Measurements from ENCODE around the gene EIF4G1. TPM values are rescaled to one million over a fixed set of nuclear protein-coding genes. Genes with fewer than 3 reads are reported as not detected.
A peak's percentile ranks its signal among the peaks of the same experiment; 100 is the strongest.

The EIF4G1 gene
- total RNA-seq, 1 donor from 2014 or later, result 88.0 TPM

- DNase-seq (ENCODE audit: low spot score in 2 of 2), result no peak
- FAIRE-seq, result no peak
Observed at GRCh38 chr3:184347321-184348056, 33.1 kb downstream of the EIF4G1 start.

GRCh38 chr3:184348057-184348382 is 33.6 kb downstream of the EIF4G1 start:
- FAIRE-seq (no peak), DNase-seq (ENCODE audit: low spot score in 2 of 2) (no peak)

DNA sequence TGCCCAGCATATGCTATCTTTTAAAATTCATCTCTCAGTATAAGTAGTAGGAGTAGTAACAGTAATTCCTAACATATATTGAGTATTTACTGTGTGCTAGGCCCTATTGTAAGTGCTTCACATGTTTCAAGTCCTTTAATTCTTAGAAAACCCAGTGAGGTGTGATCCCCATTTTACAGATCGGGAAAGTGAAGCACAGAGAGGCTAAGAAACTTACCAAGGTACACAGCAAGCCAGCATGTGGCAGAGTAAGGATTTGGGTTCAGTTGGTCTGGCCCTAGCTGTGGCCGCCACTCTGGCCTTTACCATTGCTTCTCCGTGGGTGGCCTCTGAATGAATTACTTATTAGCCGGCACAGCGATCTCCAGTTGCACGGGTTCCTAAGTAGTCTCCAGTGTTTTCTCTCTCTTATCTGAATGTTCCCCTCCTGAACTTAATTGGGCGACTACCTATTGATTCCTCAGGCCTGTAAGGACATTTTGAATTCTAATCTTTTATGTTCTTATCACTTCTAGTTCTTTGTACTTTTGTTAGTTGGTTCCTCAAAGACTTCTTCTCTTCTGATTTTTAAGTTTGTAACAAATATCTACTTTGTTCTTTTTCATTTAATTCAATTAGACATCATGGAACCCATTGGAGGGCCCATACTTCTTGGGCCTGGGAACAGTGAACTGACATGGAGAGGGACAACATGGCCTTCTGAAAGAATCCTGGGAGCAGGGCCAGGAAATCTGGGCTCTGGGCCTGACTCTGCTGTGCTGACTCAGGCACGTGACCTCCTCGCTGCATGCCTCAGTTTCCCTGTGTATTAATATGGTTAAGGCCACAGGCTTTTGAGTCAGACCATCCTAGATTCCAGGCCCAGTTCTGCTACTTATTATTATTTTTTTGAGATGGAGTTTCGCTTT is 35.4 kb downstream of the EIF4G1 start:
- FAIRE-seq (no peak), DNase-seq (ENCODE audit: low spot score in 2 of 2) (peak in 1 of 2 donors; percentile 62)

- DNase-seq (ENCODE audit: low spot score in 2 of 2), result no peak
- FAIRE-seq, result no peak
Observed at GRCh38 chr3:184350618-184351017, 36.2 kb downstream of the EIF4G1 start.

DNA sequence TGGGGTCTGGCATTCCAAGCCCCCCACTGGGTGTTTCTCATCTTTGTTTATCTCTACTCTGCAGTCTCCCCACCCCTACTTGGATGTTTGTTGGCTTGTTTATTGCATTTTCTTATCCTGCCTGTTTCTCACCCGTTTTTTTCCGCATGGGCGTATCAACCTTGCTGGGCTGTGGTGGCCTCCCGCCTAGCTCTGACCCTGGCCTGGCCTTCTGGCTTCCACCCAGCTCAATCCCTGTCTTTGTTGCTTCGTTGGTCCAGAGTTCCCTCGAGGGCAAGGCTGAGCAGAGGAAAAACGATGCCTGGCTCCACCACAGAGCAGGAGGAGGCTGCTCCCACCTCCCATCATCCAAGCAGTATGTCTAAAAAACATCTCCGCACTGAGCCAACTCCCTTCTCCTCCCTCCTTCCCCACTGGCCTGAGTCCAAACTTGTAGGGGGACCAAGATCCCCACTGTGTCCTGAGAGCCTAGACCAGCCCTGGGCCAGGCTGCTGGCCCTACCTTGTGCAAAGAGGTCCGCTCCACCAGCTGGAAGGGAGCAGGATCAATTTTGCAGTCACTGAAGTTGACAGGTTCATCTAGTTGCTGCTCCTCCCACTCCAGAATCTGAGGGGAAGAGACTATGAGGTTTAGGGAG is 37.2 kb downstream of the EIF4G1 start:
- no peak for FAIRE-seq
- DNase-seq (ENCODE audit: low spot score in 2 of 2), result no peak

DNA sequence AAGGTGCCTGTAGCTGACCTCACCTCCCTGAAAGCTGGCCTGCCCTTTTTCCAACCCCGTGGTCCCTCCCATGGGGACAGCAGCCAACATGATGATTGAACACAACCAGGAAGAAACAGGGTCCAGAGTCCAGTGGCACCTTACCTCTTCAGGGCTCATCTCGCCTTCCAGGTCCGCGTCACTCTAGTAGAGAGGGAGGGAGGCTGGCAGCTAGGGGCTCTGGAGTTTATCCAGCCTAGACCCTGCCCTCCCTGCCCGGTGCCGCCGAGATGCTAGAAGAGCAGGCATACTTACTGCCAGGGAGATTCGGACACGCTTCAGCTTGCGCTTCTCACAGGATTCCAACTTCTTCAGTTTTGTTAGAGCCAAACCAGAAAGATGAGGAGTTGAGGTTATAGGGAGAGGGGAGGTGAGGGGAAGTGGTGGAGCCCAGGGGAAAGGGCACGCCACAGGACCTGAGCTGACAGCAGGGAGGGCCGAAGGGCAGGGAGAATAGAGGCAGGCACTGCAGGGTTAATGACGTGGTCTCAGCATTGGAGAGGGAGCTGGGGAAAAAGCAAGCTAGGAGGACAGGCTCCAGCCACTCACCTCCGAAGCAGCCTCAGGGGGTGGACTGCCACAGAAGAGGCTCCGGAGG is 37.9 kb downstream of the EIF4G1 start:
- FAIRE-seq, result no peak
- no peak for DNase-seq (ENCODE audit: low spot score in 2 of 2)

DNA sequence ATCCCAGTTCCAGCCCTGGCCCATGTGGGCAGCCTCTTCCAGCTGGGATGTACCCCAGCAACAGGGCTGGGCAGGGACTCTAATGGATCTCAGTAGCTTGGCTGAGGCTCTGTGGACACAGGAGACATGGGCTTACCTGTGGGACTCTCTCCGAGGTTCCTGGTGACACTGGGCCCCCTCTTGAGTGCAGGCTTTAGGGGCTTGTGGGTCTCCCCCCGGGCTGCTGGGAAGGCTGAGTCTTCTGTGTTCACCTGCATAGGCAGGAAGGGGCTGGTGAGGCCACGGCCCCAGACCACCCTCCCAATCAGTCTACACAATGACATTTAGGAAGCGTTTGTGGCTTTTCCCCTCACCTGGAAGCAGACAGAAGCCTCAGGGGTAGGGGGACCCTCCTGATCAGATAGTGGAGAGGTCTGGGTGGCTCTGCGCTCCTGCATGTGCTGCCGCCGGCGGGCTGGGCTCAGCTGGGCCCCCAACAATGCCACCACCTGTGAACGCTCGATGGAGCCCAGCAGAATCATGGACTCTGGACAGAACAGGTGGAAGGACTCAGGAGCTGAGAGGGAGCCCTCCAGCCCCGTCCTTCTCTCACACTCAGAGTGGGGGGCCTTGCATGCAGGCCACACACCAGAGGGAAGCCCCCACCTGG is 38.6 kb downstream of the EIF4G1 start:
- no peak for FAIRE-seq

DNA sequence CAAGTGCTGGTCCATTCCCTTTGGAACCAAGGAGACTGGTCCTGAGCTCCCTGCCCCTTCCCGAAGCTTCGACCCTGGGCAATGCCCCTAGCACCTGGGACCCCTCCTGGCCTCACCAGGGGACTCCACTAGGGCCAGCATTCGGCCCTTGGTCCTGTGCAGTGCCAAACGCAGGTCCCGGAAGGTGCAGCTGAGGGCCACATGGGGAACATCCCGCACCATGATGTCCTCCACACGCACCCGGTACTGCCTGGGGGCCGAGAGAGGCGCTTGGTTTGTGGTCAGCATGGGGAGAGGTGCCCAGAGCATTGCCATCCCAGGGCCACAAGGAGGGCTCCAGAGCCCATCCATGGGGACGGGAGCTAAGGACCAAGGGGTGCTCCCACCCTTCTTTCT is 39.1 kb downstream of the EIF4G1 start:
- FAIRE-seq, result no peak
- DNase-seq (ENCODE audit: low spot score in 2 of 2), result no peak

More for the DNA sequence above, 38.6 kb downstream of the EIF4G1 start:
- no peak for DNase-seq (ENCODE audit: low spot score in 2 of 2)

DNA sequence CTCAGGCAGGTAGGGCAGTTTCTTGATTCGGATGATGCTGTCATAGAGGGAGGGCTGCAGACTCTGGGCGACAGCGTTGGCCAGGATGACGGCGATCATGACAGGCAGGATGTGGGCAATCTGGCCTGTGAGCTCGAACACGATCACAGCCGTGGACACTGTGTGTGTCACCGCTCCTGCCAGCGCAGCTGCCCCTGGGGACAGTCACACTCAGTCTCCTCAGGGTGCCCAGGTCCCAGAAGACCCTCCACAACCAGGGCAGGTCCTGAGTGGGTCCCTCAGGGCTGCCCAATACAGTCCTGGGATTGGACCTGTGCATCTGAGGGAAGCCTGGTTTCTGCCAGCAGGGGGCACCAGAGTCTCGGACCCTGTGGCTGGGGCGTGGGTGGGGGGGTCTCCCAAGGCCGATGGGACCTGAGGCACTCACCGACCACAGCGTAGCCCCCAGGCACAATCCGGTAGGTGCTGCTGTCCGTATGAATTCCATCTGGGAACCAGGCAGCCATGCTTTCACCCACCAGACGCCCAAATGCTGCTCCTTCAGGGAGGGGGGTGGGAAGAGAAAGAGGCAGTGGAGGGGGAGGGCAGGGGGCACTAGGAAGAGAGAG is 39.8 kb downstream of the EIF4G1 start:
- DNase-seq (ENCODE audit: low spot score in 2 of 2), result no peak
- no peak for FAIRE-seq

DNA sequence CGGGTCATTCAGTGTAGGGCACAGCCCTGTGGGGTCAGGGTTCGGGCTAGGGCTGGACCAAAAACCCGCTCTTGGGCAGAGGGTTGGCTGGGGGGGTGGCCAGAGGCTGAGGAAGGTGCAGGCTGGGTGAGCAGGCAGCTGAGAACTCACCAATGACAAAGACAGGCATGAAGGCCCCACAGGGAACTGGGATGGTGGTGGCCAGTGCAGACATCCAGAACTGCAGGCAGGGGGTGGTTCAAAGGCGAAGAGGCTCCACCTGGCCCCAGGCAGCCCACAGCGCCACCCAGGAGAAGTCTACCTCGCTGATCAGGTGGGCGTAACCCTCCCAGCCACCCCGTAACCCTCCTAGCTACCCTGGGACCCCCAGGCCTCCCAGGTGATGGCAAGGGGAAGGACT is 40.3 kb downstream of the EIF4G1 start:
- DNase-seq (ENCODE audit: low spot score in 2 of 2) (no peak), FAIRE-seq (no peak)

GRCh38 chr3:184355261-184356040 is 41.0 kb downstream of the EIF4G1 start:
- FAIRE-seq (no peak), DNase-seq (ENCODE audit: low spot score in 2 of 2) (no peak)

- FAIRE-seq, result no peak
- no peak for DNase-seq (ENCODE audit: low spot score in 2 of 2)
Observed at GRCh38 chr3:184357248-184358123, 43.1 kb downstream of the EIF4G1 start.

DNA sequence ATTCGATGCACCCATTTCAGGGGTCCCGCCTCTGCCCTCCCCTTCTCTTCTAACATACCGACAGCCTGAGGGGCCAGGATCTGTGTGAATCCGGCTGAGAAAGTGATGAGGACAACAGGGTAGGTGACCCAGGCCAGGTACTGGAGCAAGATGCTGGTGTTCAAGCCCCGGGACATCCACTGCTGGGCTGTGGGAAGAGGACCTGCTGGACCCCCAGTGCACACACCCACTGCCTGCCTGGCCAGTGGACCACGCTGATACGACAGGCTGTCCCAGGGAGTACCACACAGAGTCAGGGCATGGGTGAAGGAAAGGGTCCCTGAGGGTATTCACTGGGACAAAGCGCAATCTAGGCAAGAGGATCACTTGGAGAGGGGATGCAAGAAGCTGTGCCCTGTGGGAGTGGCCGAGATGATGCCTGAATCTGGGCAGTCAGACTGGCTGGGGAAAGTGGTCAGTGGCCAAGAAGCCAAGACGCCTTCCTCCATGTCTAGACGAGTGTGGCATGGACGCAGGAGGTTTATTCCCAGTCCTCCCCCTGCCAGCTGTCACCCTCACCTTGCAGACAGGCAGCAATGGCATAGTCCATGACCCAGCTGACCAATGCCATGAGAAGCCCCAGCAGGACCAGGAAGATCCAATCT is 43.8 kb downstream of the EIF4G1 start:
- DNase-seq (ENCODE audit: low spot score in 2 of 2) (no peak), FAIRE-seq (no peak)

DNA sequence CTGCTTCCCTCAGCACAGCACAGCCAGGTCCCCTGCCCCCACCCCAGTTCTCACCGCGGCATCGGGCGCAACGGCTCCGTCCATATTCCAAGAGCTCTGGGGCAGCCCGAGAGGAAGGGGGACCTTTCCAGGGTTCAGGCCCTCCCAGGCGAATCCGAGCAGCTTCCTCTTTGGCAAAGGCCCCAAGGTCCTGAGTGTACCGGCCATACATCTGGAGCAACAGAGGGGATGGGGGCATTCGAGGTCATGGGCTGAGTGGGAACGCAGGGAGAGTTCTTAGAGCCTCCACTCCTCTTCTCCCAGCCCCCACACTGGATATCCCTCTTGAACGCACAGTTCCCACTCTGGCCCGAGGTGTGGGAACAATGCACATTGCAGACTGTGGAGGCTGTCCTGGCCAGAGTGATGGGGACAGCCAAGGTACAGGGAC is 44.5 kb downstream of the EIF4G1 start:
- FAIRE-seq (no peak), DNase-seq (ENCODE audit: low spot score in 2 of 2) (no peak)

- DNase-seq (ENCODE audit: low spot score in 2 of 2), result no peak
- no peak for FAIRE-seq
Observed at GRCh38 chr3:184359610-184360009, 45.2 kb downstream of the EIF4G1 start.

GRCh38 chr3:184360070-184360928 is 45.9 kb downstream of the EIF4G1 start:
- FAIRE-seq (no peak), DNase-seq (ENCODE audit: low spot score in 2 of 2) (no peak)

All from frontal cortex (tissue), 4 donors.